ENCODE data around the gene MAD1L1. TPM values are rescaled to one million over a fixed set of nuclear protein-coding genes. Genes with fewer than 3 reads are reported as not detected.

MAD1L1 gene
- total RNA-seq, 1 experiment from 2014 or later, result 46.7 TPM

DNA sequence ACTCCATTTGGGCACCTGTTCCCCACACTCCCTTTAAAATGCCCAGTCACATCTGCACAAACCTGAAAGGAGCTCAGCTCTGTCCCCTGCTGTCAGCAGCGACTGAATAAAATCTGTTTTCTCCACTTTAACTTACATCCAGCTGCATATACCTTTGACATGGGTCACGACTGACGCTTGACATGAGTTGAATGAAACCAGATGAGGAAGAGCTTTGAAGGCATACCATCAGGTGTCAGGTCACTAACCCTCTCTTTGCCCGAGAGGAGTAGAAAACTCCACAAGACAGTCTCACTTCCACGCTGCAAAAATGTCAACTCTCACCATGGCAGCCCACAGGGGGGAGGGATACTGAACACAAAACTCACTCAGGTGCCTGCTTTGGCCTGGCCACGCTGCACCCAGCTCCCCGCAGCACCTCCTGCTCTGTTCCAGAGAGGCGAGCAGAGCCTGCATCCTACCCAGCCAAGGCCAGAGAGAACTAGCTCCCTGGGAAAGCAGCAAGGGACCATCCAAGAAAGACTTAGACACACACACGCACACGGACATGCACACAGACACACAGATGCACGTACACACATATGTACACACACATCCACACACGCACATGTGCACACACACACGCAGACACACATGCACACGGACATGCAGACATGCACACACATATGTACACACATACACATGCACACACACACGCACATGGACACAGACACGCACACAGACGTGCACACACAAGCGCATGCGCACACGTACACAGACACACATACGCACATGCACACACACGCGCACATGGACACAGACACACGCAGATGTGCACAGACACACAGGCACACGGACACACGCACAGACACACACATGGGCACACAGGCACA, 191.0 kb downstream of the MAD1L1 start:
- ChIA-PET POLR2A (ENCODE audit: low non-redundant PET) (interaction anchor here (0.5 kb wide), 1 partner anchor 11 kb away, joined by 3 read pairs; no protein-coding TSS in a partner anchor), CTCF (interaction anchor here (1.1 kb wide), 1 partner anchor 37 kb away, joined by 3 read pairs; no protein-coding TSS in a partner anchor)
- intact Hi-C loops (cut with micrococcal nuclease; ENCODE audit: unreplicated experiment), result no loop called here
- BruUV-seq (replicated peaks), result no TSS peak
- Histone ChIP-seq H3K4me1 (ENCODE audit: insufficient read depth, low read length, poor library complexity, severe bottlenecking) (peaks cover 66% of the 10 kb centered on the region), H3K27me3 (replicated peaks; ENCODE audit: insufficient read depth, low read depth, low read length, poor library complexity) (no peaks in the 10 kb centered on the region), H3K36me3 (ENCODE audit: insufficient read depth, low read length, poor library complexity, severe bottlenecking) (no peaks in the 10 kb centered on the region), H3K27ac (ENCODE audit: low read depth, low read length, poor library complexity, severe bottlenecking) (peak overlapping the region; percentile 65), H3K9me3 (ENCODE audit: low read depth, low read length, poor library complexity, severe bottlenecking) (no peaks in the 10 kb centered on the region), H3K4me3 (ENCODE audit: low read depth, low read length, poor library complexity, severe bottlenecking) (no peak overlapping the region)
- no peak for DNase-seq (ENCODE audit: low spot score)
- no peak for TF ChIP-seq CTCF (conservative IDR thresholded peaks at IDR 0.05; ENCODE audit: low read depth, low read length)
- no peak for TF ChIP-seq EZH2 (IDR thresholded peaks at IDR 0.05; ENCODE audit: borderline replicate concordance, low read depth, low read length, poor library complexity, severe bottlenecking)

- H3K4me3 ChIP-seq (ENCODE audit: low read depth, low read length, poor library complexity, severe bottlenecking), result no peak overlapping the region
- peaks cover 67% of the 10 kb centered on the region for H3K4me1 ChIP-seq (ENCODE audit: insufficient read depth, low read length, poor library complexity, severe bottlenecking)
- ChIA-PET CTCF (interaction anchor here (1.1 kb wide), 1 partner anchor 37 kb away, joined by 3 read pairs; no protein-coding TSS in a partner anchor), POLR2A (ENCODE audit: low non-redundant PET) (no interaction called here)
- no peaks in the 10 kb centered on the region for H3K27me3 ChIP-seq (replicated peaks; ENCODE audit: insufficient read depth, low read depth, low read length, poor library complexity)
- intact Hi-C loops (cut with micrococcal nuclease; ENCODE audit: unreplicated experiment), result no loop called here
- BruUV-seq (replicated peaks), result no TSS peak
- no peaks in the 10 kb centered on the region for H3K36me3 ChIP-seq (ENCODE audit: insufficient read depth, low read length, poor library complexity, severe bottlenecking)
- H3K27ac ChIP-seq (ENCODE audit: low read depth, low read length, poor library complexity, severe bottlenecking), result peak overlapping the region; percentile 65
- peak; percentile 91 for DNase-seq (ENCODE audit: low spot score)
- no peaks in the 10 kb centered on the region for H3K9me3 ChIP-seq (ENCODE audit: low read depth, low read length, poor library complexity, severe bottlenecking)
- TF ChIP-seq CTCF (conservative IDR thresholded peaks at IDR 0.05; ENCODE audit: low read depth, low read length) (peak; percentile 38), EZH2 (IDR thresholded peaks at IDR 0.05; ENCODE audit: borderline replicate concordance, low read depth, low read length, poor library complexity, severe bottlenecking) (no peak)
Observed at GRCh38 chr7:2040893-2041270, 191.9 kb downstream of the MAD1L1 start.

GRCh38 chr7:2040201-2040892, 192.4 kb downstream of the MAD1L1 start:
- ChIA-PET CTCF (no interaction called here), POLR2A (ENCODE audit: low non-redundant PET) (no interaction called here)
- Histone ChIP-seq H3K9me3 (ENCODE audit: low read depth, low read length, poor library complexity, severe bottlenecking) (no peaks in the 10 kb centered on the region), H3K4me1 (ENCODE audit: insufficient read depth, low read length, poor library complexity, severe bottlenecking) (peaks cover 64% of the 10 kb centered on the region), H3K27me3 (replicated peaks; ENCODE audit: insufficient read depth, low read depth, low read length, poor library complexity) (no peaks in the 10 kb centered on the region), H3K4me3 (ENCODE audit: low read depth, low read length, poor library complexity, severe bottlenecking) (no peak overlapping the region), H3K36me3 (ENCODE audit: insufficient read depth, low read length, poor library complexity, severe bottlenecking) (no peaks in the 10 kb centered on the region), H3K27ac (ENCODE audit: low read depth, low read length, poor library complexity, severe bottlenecking) (peak overlapping the region; percentile 64)
- TSS peak; percentile 39 for BruUV-seq (replicated peaks)
- TF ChIP-seq EZH2 (IDR thresholded peaks at IDR 0.05; ENCODE audit: borderline replicate concordance, low read depth, low read length, poor library complexity, severe bottlenecking) (no peak), CTCF (conservative IDR thresholded peaks at IDR 0.05; ENCODE audit: low read depth, low read length) (no peak)
- no peak for DNase-seq (ENCODE audit: low spot score)
- intact Hi-C loops (cut with micrococcal nuclease; ENCODE audit: unreplicated experiment), result no loop called here
